GM12872 (cell line): ENCODE measurements around the gene BHLHE40.
A peak's percentile ranks its signal among the peaks of the same experiment; 100 is the strongest.

ENCODE experiments used
- CTCF ChIP-seq: IDR thresholded peaks from 3 replicates; pipeline ENCODE4 v1.5.1; 2011; ENCODE audit warnings: low read depth, mild to moderate bottlenecking, low read length, moderate library complexity; ENCODE audit not compliant: insufficient read depth

The BHLHE40 gene

GRCh38 chr3:4994823-4995499 is 15.7 kb downstream of the BHLHE40 start:
- no peak for TF ChIP-seq CTCF

- TF ChIP-seq CTCF = no peak
Observed at GRCh38 chr3:4995500-4996053, 16.3 kb downstream of the BHLHE40 start.

GRCh38 chr3:4996223-4996765 is 17.1 kb downstream of the BHLHE40 start:
- no peak for TF ChIP-seq CTCF

- 0 out of 3 replicates have a peak, but pooled peaks have one; percentile 3 for TF ChIP-seq CTCF
Observed at GRCh38 chr3:4996771-4997291, 17.6 kb downstream of the BHLHE40 start.

GRCh38 chr3:4997946-4998345 is 18.7 kb downstream of the BHLHE40 start:
- TF ChIP-seq CTCF = no peak

- TF ChIP-seq CTCF = no peak
Observed at GRCh38 chr3:4999531-5000184, 20.4 kb downstream of the BHLHE40 start.

- no peak for TF ChIP-seq CTCF
Observed at GRCh38 chr3:5001135-5001534, 21.9 kb downstream of the BHLHE40 start.
